ENCODE results near the gene CD1B. TPM values are rescaled to one million over a fixed set of nuclear protein-coding genes. Genes with fewer than 3 reads are reported as not detected.

The CD1B gene
- total RNA-seq = not detected in 2 replicates
- polyA plus RNA-seq = not detected in 2 replicates
- not detected in 2 replicates for polyA plus RNA-seq (2011; cell fraction: cytosol; rRNA removed)
- not detected in 2 replicates for polyA plus RNA-seq (2011; cell fraction: nucleus; rRNA removed)
- polyA plus RNA-seq (2012) = not detected in 2 replicates
- not detected in 2 replicates for polyA minus RNA-seq
- not detected for polyA minus RNA-seq (2011; cell fraction: cytosol; rRNA and poly(A)+ RNA removed)
- polyA minus RNA-seq (2011; cell fraction: nucleus; rRNA and poly(A)+ RNA removed) = not detected in 2 replicates
- Bru-seq, nascent RNA = not detected
- BruChase-seq, experiment 1, labeled RNA remaining after a 6-hour chase = not detected
- not detected for BruChase-seq, experiment 2, labeled RNA remaining after a 2-hour chase
- long read RNA-seq = 0 reads

GRCh38 chr1:158331481-158332150 is at the start of gene CD1B:
CD1B (minus strand) TSS chr1:158331531; CDS start chr1:158331423, 108 bp downstream.
- FAIRE-seq = no peak
- Histone ChIP-seq H3K9me3 (replicated peaks; ENCODE audit: control insufficient read depth, insufficient read depth, low read length) (no peaks in the 10 kb centered on the region), H3K4me1 (ENCODE audit: control insufficient read depth, extremely low read depth, insufficient read depth, low read length) (no peaks in the 10 kb centered on the region), H3K9ac (replicated peaks; ENCODE audit: extremely low read depth, insufficient read depth, low read length) (no peak within 1 kb of the TSS), H3K4me3 (replicated peaks in 1 of 3; ENCODE audit: insufficient read depth in 1 of 3, low read depth in 1 of 3, low read length in 3 of 3) (no peak within 1 kb of the TSS), H3K4me2 (ENCODE audit: insufficient read depth, low read length) (no peak within 1 kb of the TSS), H3K9me1 (replicated peaks; ENCODE audit: control insufficient read depth, extremely low read depth, insufficient read depth, low read length) (no peaks in the 10 kb centered on the region), H2AFZ (ENCODE audit: low read depth, low read length) (no peak within 1 kb of the TSS), H3K27ac (ENCODE audit: insufficient read depth, low read depth, low read length) (no peak within 1 kb of the TSS), H3K27me3 (ENCODE audit: control insufficient read depth in 2 of 2, insufficient read depth in 2 of 2, low read length in 2 of 2) (no peaks in the 10 kb centered on the region), H3K79me2 (ENCODE audit: control insufficient read depth, insufficient read depth, low read length) (no peaks in the 10 kb centered on the region), H4K20me1 (replicated peaks; ENCODE audit: control insufficient read depth, extremely low read depth, insufficient read depth, low read length) (no peaks in the 10 kb centered on the region), H3K36me3 (ENCODE audit: control insufficient read depth in 2 of 2, extremely low read depth in 1 of 2, insufficient read depth in 2 of 2, low read length in 2 of 2) (no peaks in the 10 kb centered on the region)
- ChIA-PET CTCF (no interaction called here), POLR2A (no interaction called here)
- intact Hi-C loops (cut with micrococcal nuclease) = no loop called here
- DNase-seq (ENCODE audit: low read depth, low spot score) = no peak
- TF ChIP-seq POLR2AphosphoS5 (IDR thresholded peaks at IDR 0.05; ENCODE audit: insufficient read depth, low read depth, low read length) = no peak
- TF ChIP-seq CTCF (IDR thresholded peaks at IDR 0.05; ENCODE audit: extremely low read depth in 1 of 2, insufficient read depth in 1 of 2, low read depth in 1 of 2, low read length in 2 of 2) = no peak
- TF ChIP-seq JUN (IDR thresholded peaks at IDR 0.05; ENCODE audit: borderline replicate concordance, insufficient read depth, insufficient read length, low read depth) = no peak
- no peak for TF ChIP-seq MAX (IDR thresholded peaks at IDR 0.05; ENCODE audit: insufficient read depth, insufficient read length)
- no peak for TF ChIP-seq FOS (IDR thresholded peaks at IDR 0.05; ENCODE audit: borderline replicate concordance, insufficient read depth, low read length)
- TF ChIP-seq EZH2 (IDR thresholded peaks at IDR 0.05; ENCODE audit: borderline replicate concordance, low read depth, low read length, severe bottlenecking) = no peak
- no peak for TF ChIP-seq MYC (IDR thresholded peaks at IDR 0.05; ENCODE audit: low read depth, low read length)
- no peak for TF ChIP-seq GATA2 (IDR thresholded peaks at IDR 0.05; ENCODE audit: insufficient read depth, insufficient read length, low read depth, low read length)
- no TSS peak for BruUV-seq (replicated peaks)
- dilution Hi-C loops (cut with MboI; ENCODE audit: extremely low pct_ligation_motif_present, low sequenced_read_pairs) = no loop called here

Measured in endothelial cell of umbilical vein (primary cell).